PFSK-1 (cell line): ENCODE data around the gene PRKN.

Experiments used
- FOXP2 ChIP-seq: optimal IDR thresholded peaks from 2 replicates; pipeline ENCODE3; 2011; ENCODE audit warnings: borderline replicate concordance, control low read depth, inconsistent platforms; ENCODE audit not compliant: insufficient read depth; ENCODE audit errors: extremely low read length, extremely low read depth
- POLR2AphosphoS5 ChIP-seq: IDR thresholded peaks from 2 replicates; pipeline ENCODE4 v1.6.1; 2012; ENCODE audit warnings: low read depth, mild to moderate bottlenecking, control low read depth, low read length, moderate library complexity
- REST ChIP-seq, 2 experiments: IDR thresholded peaks; 2 replicates each; pipeline versions ENCODE4 v1.6.1 to v1.8.0; 2011 to 2012; ENCODE audit warnings: low read depth in 2 of 2, low read length in 2 of 2, control low read depth in 1 of 2, inconsistent platforms in 1 of 2, mild to moderate bottlenecking in 1 of 2, moderate library complexity in 1 of 2; ENCODE audit not compliant: insufficient read depth in 1 of 2
- SIN3A ChIP-seq: IDR thresholded peaks from 2 replicates; pipeline ENCODE4 v1.6.1; 2012; ENCODE audit warnings: mild to moderate bottlenecking, low read length, moderate library complexity, borderline replicate concordance; ENCODE audit not compliant: insufficient read depth
- TAF1 ChIP-seq: IDR thresholded peaks from 2 replicates; pipeline ENCODE4 v1.6.1; 2012; ENCODE audit warnings: low read length, control low read depth, borderline replicate concordance; ENCODE audit not compliant: insufficient read depth

PRKN gene

GRCh38 chr6:162245830-162246420 lies 481.6 kb downstream of the PRKN start:
- TF ChIP-seq POLR2AphosphoS5 (no peak), FOXP2 (no peak), REST (IDR thresholded peaks at IDR 0.05; ENCODE audit: insufficient read depth in 1 of 2, low read depth in 2 of 2, low read length in 2 of 2) (no peak), SIN3A (no peak)

GRCh38 chr6:162244031-162244430 lies 483.5 kb downstream of the PRKN start:
- no peak for TF ChIP-seq FOXP2

GRCh38 chr6:162242915-162243314 lies 484.7 kb downstream of the PRKN start:
- TF ChIP-seq POLR2AphosphoS5 (no peak), REST (IDR thresholded peaks at IDR 0.05; ENCODE audit: insufficient read depth in 1 of 2, low read depth in 2 of 2, low read length in 2 of 2) (no peak), TAF1 (no peak), SIN3A (no peak), FOXP2 (no peak)

- TF ChIP-seq TAF1 (no peak), POLR2AphosphoS5 (no peak), FOXP2 (no peak), SIN3A (no peak), REST (IDR thresholded peaks at IDR 0.05; ENCODE audit: insufficient read depth in 1 of 2, low read depth in 2 of 2, low read length in 2 of 2) (no peak)
Observed at GRCh38 chr6:162239330-162239729, 488.2 kb downstream of the PRKN start.

GRCh38 chr6:162238675-162239074 lies 488.9 kb downstream of the PRKN start:
- TF ChIP-seq SIN3A, result no peak
- TF ChIP-seq TAF1, result no peak
- no peak for TF ChIP-seq REST (IDR thresholded peaks at IDR 0.05; ENCODE audit: insufficient read depth in 1 of 2, low read depth in 2 of 2, low read length in 2 of 2)
- no peak for TF ChIP-seq FOXP2
- no peak for TF ChIP-seq POLR2AphosphoS5
